Fibroblast of gingiva (primary cell): ENCODE measurements around the gene APH1A.
"Not testable (repeated sequence)": the region's sequence is repeated elsewhere in the genome, so short reads cannot be mapped to it uniquely, and the experiment has no call there.

Experiments
- DNase-seq: peaks from one replicate; pipeline ENCODE4 v3.0.0-alpha.2; 2011; ENCODE audit warnings: low read depth

APH1A gene

GRCh38 chr1:150267896-150268295 is 920 bp downstream of the APH1A start:
- DNase-seq, result no peak

- no peak for DNase-seq
These were observed 5.3 kb downstream of the APH1A start for GRCh38 chr1:150263549-150263948.

GRCh38 chr1:150262388-150263320 is 6.2 kb downstream of the APH1A start:
- no peak for DNase-seq

DNA sequence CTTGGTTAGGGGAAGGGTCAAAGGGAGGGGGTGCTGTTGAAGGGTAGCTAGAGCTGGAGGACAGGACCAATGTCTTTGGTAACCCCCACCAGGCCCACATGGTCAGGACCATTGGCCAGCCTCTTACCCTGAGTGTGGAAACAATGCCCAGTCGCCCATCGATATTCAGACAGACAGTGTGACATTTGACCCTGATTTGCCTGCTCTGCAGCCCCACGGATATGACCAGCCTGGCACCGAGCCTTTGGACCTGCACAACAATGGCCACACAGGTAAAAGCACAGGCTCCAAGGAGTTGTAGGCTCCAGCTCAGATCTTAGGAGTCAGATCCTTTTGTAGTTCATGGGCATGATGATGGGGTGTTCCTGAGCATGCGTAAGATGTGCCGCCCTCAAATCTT is 7.4 kb downstream of the APH1A start:
- no peak for DNase-seq

- no peak for DNase-seq
These were observed 8.8 kb downstream of the APH1A start for GRCh38 chr1:150259758-150260669.

DNA sequence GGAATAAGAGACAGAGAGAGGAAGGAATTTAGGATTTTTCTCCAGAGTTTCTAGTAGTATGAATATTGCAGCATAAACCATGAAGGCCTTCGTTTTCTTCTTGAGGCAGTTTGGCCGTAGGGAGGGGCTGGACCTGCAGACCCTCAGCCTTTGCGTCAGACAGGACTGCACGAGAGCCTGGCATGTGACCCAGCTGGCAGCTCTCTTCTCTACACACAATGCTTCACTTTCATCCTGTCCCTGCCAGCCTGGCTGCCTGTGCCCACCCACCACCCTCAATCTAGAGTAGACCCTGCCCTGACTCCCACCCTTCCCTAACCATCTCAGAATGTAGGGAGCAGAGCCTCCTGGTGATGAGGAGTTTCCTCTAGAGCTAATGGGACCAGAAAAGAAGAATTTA is 9.6 kb downstream of the APH1A start:
- no peak for DNase-seq

DNA sequence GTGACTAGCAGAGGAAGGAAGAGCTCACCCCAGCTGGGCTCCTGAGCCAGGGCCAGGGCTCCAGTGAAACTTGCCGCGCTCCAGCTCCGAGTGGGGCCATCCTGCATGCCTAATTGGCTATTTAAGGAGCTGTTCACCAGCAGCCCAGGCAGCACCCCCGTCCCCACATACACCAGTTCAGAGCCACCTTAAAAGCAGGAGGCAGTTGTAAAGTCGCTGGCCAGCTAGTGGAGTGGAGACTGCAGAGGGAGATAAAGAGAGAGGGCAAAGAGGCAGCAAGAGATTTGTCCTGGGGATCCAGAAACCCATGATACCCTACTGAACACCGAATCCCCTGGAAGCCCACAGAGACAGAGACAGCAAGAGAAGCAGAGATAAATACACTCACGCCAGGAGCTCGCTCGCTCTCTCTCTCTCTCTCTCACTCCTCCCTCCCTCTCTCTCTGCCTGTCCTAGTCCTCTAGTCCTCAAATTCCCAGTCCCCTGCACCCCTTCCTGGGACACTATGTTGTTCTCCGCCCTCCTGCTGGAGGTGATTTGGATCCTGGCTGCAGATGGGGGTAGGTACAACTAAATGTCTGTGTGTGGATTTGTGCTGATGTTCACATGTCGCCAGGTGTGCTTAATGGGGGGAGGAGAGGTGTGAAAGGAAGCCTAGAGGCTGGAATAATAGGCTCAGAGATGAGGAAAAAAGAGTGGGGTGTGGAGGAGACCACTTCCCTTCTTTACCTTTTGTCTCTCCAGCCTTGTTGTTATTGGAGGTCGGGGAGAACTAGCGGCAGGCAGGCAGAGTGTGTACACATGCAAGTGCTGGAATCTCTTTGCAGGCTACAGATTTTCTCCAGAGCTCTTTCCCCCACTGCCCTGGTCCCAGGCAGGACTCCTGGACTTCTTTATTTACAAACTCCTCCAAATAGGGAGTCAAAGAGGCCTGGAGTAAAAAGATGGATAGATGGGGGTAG is 10.9 kb downstream of the APH1A start, which contains the start of gene CA14:
CA14 (plus strand) TSS at position 151 of the 962 bp plus-strand sequence; CDS start at position 506, 355 bp downstream.
- DNase-seq, result no peak

GRCh38 chr1:150256554-150257341 is 12.1 kb downstream of the APH1A start:
- DNase-seq, result no peak

GRCh38 chr1:150256198-150256553 is 12.6 kb downstream of the APH1A start:
- DNase-seq, result no peak

- DNase-seq, result no peak
These were observed 18.9 kb downstream of the APH1A start for GRCh38 chr1:150249936-150250335.

- no peak for DNase-seq
These were observed 25.8 kb downstream of the APH1A start for GRCh38 chr1:150243003-150243402.

DNA sequence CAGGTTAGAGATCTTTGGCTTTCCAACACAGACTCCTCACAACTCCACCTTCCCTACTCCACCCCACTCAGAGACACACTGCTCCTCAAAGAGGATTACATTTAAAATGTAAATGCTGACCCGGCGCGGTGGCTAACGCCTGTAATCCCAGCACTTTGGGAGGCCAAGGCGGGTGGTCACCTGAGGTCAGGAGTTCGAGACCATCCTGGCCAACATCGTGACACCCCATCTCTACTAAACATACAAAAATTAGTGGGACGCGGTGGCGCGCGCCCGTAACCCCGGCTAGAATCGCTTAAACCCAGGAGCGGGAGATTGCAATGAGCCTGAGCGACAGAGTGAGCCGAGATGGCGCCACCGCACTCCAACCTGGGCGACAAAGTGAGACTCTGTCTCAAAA is 31.1 kb downstream of the APH1A start:
- DNase-seq, result no peak

DNA sequence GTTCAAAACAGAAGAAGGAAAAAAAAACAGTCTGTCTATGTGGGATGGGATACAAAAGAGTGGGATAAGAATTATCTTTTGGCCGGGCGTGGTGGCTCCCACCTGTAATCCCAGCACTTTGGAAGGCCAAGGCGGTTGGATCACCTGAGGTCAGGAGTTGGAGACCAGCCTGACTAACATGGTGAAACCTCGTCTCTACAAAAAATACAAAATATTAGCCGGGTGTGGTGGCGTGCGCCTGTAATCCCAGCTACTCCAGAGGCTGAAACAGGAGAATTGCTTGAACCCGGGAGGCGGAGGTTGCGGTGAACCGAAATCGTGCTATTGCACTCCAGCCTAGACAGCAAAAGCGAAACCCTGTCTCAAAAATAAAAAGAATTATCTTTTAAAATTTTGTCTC is 31.6 kb downstream of the APH1A start:
- DNase-seq, result not testable (repeated sequence)

DNA sequence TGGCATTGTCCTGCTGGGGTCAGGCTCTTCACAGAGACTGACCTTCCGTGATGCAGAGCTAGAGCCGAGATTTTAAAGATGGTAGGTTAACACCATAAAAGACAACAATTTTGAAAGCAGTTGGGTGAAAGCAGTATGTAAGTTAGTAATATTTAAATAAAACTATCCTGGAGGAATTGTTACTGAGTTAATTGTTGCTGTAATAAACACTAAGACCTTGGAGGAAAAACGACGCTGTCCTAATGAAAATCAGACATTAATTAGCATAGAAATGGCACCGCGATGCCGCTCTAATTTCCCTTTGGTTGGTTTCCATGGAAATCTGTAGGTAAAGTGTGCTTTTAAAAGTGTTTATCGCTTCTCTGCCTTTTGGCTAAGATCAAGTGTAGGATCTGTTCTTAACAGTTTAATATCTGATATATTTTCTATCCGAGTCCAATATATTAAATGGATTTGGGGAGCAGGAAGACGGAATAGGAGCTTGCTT is 32.2 kb downstream of the APH1A start:
- no peak for DNase-seq

DNA sequence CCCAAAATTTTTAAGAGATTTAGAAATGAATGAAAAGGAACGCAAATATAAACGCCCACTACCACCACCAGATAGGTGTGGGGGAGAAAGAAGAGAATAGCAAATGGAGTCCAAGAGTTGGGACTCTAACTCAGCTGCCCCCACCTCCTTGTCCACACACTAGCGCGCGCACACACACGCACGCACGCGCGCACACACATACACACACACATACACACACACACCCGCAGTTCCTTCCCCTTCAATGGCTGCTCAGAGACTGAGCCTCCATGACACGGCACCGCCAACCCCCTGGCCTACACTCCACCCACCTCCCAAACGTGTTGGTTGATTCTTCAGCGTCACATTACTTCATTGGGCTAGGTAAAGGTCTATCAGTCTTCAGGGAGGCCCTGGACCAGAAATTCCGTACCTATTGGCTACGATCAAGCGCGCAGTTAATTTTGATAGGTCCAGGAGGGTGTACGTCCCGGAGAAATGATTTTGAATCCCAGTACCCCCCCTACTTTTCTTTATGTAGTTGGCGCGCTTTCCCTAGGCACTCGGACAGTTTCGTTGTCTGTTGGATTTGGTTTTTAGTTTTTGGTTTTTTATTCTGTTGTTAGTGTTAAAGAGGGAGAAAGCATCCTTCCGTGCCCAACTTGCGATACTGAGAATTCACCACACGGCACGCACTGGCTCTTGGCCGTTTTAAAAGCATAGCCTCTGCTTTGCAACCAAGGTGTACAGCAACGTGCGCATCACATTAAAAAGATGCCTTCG is 32.8 kb downstream of the APH1A start, which contains the start of gene ANP32E:
ANP32E (minus strand) TSS at position 261 of the 762 bp plus-strand sequence. CDS start 326 bp downstream, outside the sequence.
- peak; percentile 100 for DNase-seq

GRCh38 chr1:150235294-150235851 is 33.4 kb downstream of the APH1A start:
- no peak for DNase-seq

DNA sequence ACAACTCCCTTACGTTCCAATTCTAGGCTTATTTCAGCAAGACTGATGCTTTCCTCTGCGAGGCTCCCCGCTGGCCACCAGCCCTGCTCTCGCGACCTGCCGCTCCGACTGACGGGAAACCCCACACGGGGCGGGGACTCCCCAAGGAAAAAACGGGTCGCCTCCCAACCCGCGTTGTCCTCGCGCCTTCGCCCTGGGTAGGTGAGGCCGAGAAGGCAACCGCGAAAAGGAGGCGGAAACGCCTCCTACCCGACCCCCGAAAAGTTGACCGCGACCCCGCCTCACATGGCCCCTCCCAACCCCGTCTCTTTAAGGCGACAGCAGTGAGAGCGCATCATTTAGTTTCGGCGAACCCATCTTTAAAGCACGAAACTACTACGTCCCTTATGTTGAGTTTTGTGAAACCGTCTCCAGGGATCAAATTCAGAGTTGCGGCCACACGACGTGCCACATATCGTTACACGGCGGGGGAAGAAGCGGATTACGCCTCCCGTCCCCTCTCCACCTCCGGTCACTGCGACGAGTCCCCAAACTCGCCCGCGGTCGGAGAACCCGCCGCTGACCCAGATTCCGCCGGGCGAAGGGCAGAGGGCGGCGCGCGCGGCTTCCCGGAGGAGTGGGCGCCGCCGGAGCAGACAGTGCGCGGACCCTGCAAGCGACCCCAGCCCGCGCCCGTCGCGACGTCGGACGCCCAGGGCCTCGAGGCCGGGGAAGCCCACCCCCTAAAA is 34.1 kb downstream of the APH1A start:
- peak; percentile 70 for DNase-seq

- DNase-seq, result no peak
These were observed 34.6 kb downstream of the APH1A start for GRCh38 chr1:150234309-150234565.
